H1 (cell line): ENCODE measurements around the gene ZNF804B.

Experiments used
- BRCA1 ChIP-seq: IDR thresholded peaks from 2 replicates; pipeline ENCODE4 v1.6.1; 2012; ENCODE audit warnings: low read depth, low read length, improper control_type of control experiment
- GABPA ChIP-seq: IDR thresholded peaks from 2 replicates; pipeline ENCODE4 v1.6.1; 2011; ENCODE audit warnings: mild to moderate bottlenecking, low read length, moderate library complexity, borderline replicate concordance; ENCODE audit not compliant: insufficient read depth
- JUN ChIP-seq: IDR thresholded peaks from 2 replicates; pipeline ENCODE4 v1.6.1; 2011; ENCODE audit warnings: low read depth, mild to moderate bottlenecking, improper control_type of control experiment, low read length
- KDM5A ChIP-seq: fragments of 200-600 bp; IDR thresholded peaks from 2 replicates; pipeline ENCODE4 v1.7.1; 2012; ENCODE audit warnings: mild to moderate bottlenecking, low read length, inconsistent platforms, mixed read lengths
- MAFK ChIP-seq: IDR thresholded peaks from 2 replicates; pipeline ENCODE4 v1.6.1; 2012; ENCODE audit warnings: low read depth, mild to moderate bottlenecking, improper control_type of control experiment, low read length
- POLR2A ChIP-seq, 2 experiments: IDR thresholded peaks; 1 replicate in 1 of 2; 2 replicates in 1 of 2; pipeline ENCODE4 v1.6.1; 2011; ENCODE audit warnings: low read depth in 2 of 2, low read length in 2 of 2, mild to moderate bottlenecking in 2 of 2; ENCODE audit errors: control extremely low read depth in 1 of 2
- RAD21 ChIP-seq, 2 experiments: IDR thresholded peaks in 1 of 2; conservative IDR thresholded peaks in 1 of 2; 2 replicates each; pipeline ENCODE4 v1.6.1; 2011; ENCODE audit warnings: low read depth in 2 of 2, low read length in 2 of 2, improper control_type of control experiment in 1 of 2, inconsistent platforms in 1 of 2, mild to moderate bottlenecking in 1 of 2, moderate library complexity in 1 of 2
- SP1 ChIP-seq: IDR thresholded peaks from 2 replicates; pipeline ENCODE4 v1.6.1; 2011; ENCODE audit warnings: low read depth, low read length
- TF ChIP-seq, protein P1 (sequence below), 3 experiments: IDR thresholded peaks; 1 replicate in 2 of 3; 2 replicates in 1 of 3; pipeline versions ENCODE4 v1.5.1 to v1.6.1; 2011; ENCODE audit warnings: low read length in 3 of 3, mild to moderate bottlenecking in 3 of 3, inconsistent platforms in 2 of 3, low read depth in 1 of 3, moderate library complexity in 1 of 3; ENCODE audit not compliant: insufficient read depth in 1 of 3; ENCODE audit errors: control extremely low read depth in 1 of 3
- TF ChIP-seq, protein P2 (sequence below): IDR thresholded peaks from 2 replicates; pipeline ENCODE4 v1.6.1; 2011; ENCODE audit warnings: low read depth, mild to moderate bottlenecking, low read length; ENCODE audit not compliant: insufficient read depth

DNA sequence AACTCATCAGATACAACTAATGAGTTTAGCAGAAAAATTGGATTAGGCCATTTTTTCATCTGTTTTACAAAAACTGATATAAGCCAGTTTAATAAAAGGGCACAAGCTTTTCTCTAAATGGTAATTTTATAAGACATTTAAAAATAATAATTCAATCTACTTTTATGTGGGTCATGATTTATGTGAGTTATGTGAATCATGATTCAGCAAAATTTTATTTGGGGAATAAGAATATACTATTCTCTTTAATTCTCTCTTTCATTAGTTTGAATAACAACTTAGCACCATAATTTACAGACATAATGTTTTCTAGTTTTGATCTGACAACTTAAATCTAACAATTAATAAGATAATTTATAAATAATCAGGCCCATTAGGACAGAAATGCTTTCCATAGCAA lies 99.8 kb downstream of the ZNF804B start:
- TF ChIP-seq GABPA (no peak), BRCA1 (no peak), RAD21 (IDR thresholded peaks at IDR 0.05 in 1 of 2, conservative IDR thresholded peaks at IDR 0.05 in 1 of 2; ENCODE audit: low read depth in 2 of 2, low read length in 2 of 2) (no peak), KDM5A (no peak), MAFK (no peak), SP1 (no peak), JUN (no peak), POLR2A (IDR thresholded peaks at IDR 0.05; ENCODE audit: control extremely low read depth in 1 of 2, low read depth in 2 of 2, low read length in 2 of 2) (no peak)
- TF ChIP-seq, protein P1, sequence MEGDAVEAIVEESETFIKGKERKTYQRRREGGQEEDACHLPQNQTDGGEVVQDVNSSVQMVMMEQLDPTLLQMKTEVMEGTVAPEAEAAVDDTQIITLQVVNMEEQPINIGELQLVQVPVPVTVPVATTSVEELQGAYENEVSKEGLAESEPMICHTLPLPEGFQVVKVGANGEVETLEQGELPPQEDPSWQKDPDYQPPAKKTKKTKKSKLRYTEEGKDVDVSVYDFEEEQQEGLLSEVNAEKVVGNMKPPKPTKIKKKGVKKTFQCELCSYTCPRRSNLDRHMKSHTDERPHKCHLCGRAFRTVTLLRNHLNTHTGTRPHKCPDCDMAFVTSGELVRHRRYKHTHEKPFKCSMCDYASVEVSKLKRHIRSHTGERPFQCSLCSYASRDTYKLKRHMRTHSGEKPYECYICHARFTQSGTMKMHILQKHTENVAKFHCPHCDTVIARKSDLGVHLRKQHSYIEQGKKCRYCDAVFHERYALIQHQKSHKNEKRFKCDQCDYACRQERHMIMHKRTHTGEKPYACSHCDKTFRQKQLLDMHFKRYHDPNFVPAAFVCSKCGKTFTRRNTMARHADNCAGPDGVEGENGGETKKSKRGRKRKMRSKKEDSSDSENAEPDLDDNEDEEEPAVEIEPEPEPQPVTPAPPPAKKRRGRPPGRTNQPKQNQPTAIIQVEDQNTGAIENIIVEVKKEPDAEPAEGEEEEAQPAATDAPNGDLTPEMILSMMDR (IDR thresholded peaks at IDR 0.05; ENCODE audit: control extremely low read depth in 1 of 3, insufficient read depth in 1 of 3, low read depth in 1 of 3, low read length in 3 of 3): no peak
- TF ChIP-seq, protein P2, sequence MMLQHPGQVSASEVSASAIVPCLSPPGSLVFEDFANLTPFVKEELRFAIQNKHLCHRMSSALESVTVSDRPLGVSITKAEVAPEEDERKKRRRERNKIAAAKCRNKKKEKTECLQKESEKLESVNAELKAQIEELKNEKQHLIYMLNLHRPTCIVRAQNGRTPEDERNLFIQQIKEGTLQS: no peak
